8988T (cell line): ENCODE results near the gene CENATAC.
"Not testable (repeated sequence)": the region's sequence is repeated elsewhere in the genome, so short reads cannot be mapped to it uniquely, and the experiment has no call there.

Experiments
- DNase-seq: peaks from one replicate; pipeline ENCODE4 v3.0.0; 2011

Gene CENATAC

DNA sequence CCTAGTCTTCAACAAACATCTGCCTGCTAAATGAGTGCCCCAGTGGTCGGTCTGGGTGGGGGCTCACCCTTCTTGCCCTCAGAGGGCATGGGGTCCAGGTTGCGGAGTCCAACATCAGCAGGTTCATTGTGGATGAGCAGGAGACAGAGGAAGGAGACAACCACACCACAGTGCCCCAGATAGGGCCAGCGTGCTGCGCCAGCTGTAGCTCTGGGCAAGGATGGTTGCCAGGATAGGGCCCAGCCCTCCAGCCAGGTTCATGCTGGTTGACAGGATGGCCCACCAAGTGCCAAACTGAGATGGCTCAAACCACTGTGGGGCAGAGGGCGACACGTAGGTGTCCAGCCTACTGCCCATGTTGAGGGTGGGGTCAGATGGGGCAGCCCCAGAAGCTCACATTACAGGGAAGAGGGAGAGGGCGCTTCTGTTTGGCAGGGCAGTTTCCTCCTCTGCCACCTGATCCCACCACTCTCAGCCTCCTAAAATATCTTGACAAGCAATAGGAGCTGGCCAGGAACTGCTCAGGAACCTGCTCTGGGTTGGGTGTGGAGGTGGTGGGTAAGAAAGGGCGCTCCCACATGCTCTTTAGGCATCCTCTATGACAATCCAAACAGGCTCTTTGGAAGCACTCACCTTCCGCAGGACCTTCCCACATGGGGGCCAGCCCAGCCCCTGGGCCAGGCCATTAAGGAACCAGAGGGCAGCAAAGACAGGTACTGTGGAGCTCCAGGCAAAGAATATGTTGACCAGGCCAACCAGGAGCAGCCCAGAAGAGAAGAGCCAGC lies 29.8 kb downstream of the CENATAC start:
- peak; percentile 7 for DNase-seq

DNA sequence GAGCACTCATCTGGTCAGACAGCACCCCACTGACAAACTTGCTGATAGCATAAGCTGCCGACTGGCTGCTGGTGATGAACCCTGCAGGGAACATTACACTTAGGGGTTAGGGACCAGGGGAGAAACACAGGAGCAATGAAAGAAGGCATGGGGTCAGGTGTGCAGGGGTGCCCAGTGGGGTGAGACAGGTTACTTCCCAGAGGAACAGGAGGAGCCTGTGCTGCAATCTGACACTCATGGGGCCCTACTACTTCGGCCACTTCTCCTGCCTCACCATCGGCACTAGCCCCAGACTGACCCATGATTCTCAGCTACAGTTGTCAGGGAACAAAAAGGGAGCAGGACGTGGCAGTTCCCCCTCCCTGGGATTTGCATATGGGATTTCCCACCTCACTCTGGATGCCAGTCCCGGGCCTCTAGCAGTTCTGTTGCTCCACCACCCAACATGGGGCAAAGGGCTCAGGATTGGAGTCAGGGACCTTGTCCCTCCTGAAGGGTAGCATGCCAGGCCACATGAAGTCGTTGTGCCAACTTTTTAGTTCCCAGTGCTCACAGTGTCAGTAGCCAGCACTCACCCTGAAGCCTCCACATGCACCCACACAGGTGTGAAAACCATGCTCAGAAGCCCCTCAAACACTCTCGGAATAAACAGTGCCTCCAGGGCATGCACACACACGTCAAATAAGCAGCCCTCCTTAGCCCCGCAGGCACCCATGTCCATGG lies 30.6 kb downstream of the CENATAC start:
- DNase-seq, result peak; percentile 8

DNA sequence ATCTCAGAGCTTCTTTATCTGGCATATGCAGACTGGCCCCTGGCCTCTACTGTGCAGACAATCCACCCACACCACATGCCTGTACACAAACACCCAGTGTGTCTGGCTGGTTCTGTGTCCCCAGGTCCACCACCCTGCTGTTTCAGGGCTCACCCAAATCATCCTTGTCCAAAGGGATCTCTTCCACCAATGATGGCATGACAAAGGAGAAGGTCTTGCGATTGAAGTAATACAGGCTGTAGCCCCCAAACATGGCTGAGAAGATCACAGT lies 31.1 kb downstream of the CENATAC start:
- peak; percentile 5 for DNase-seq

DNA sequence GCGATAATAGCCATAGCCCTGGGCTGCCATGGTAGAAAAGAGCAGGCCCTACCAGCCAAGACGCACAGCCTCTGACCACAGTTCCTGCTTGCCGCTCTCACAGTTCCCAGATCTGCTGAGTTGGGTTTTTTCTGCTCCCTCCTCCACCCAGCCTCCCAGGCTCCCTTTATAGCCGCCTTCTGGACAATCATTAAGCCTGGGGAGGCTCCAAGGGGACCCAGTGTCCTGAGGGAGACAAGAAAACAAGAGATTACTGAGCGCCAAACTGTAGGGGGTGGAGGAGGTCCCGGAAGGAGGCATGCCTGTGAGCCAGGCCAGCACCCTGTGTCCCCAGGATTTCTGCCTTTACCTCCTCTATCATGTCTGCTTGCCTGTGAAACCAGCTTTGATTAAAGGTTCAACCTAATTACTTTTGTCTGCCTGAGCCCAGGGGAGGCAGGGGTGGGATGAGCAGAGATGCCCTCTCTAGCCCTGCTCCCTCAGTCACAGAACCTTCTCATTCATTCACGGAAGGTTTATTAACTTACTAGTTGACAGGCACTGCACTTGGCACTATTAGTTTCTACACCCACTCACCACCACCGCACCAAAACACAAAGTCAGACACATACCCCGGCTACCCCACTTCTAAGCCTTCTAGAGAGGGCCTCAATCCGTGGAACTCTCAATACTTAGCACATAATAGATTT lies 31.5 kb downstream of the CENATAC start:
- DNase-seq, result peak; percentile 18

DNA sequence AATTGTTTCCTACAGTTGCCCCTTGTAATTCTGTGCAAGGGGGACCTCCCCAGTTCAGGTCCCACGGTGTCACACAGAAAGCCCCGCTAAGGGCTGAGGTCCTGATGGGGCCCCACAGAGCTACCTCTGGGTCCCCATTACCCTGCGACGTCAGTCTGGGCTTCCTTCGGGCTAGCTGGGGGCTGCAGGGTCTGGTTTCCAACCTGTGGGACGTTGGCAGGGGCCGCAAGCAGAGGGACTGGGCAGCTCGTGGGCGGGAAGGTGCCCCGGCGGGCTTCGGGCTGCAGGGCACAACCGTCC lies 32.0 kb downstream of the CENATAC start:
- no peak for DNase-seq

DNA sequence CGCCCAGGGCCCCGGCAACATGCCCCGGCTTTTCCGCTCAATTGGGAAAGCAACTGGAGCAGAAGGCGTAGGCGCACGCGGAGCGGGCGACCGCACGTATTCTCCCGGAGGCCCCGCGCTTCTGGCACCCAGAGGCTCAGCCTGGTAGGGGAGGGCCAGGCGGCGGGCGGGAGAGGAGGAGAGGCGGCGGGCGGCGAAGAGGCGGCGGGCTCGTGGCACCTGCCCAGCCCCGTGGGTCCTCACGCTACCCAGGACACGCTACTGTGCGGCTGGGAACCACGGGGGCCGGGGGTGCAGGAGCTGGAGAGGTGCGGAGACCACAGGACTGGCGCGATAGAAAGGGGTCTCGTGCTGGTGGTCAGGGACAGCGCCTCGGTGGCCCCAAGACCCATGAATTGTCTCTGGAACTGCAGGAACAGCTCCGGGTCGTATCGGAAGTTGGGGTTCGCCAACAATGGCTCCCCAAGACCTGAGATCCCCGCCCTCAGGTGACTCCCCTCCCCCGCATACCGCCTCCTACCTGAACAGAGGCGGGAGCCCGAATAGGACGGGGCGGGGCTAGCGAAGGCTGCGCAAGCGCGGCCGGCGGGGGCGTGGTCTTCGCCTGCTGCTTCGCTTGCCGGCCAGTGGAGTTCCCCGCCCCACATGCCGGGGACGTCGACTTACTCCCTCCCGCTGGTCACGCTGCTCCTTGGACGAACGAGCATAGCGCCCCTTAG lies 32.5 kb downstream of the CENATAC start, which contains the start of gene SLC37A4:
Gene SLC37A4, minus strand, starts transcription at position 549 of the 719 bp plus-strand sequence.
- DNase-seq, result peak; percentile 96

DNA sequence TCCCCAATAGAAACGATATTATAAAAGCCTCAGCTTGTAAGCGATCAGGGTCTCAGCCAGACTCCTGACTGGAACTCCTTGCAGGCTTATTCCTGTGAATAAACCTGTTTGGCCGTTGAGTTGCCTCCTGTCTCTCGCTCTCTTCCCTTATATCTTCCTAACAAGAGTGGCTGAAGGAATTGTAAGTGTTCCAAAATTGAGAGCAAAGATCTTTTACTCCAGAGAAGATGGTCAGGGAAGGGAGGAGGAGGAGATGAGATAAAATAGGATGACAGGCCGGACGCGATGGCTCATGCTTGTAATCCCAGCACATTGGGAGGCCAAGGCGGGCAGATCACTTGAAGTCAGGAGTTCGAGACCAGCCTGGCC lies 34.0 kb downstream of the CENATAC start:
- no peak for DNase-seq

DNA sequence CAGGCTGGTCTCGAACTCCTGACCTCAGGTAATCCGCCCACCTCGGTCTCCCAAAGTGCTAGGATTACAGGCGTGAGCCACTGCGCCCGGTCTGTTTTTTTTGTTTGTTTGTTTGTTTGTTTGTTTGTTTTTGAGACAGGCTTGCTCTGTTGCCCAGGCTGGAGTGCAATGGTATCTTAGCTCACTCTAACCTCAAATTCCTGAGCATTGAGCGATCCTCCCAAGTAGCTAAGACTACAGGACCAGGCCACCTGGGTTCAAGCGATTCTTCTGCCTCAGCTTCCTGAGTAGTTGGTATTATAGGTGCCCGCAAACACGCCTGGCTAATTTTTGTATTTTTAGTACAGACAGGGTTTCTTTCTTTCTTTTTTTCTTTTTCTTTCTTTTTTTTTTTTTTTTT lies 35.5 kb downstream of the CENATAC start:
- DNase-seq, result not testable (repeated sequence)

DNA sequence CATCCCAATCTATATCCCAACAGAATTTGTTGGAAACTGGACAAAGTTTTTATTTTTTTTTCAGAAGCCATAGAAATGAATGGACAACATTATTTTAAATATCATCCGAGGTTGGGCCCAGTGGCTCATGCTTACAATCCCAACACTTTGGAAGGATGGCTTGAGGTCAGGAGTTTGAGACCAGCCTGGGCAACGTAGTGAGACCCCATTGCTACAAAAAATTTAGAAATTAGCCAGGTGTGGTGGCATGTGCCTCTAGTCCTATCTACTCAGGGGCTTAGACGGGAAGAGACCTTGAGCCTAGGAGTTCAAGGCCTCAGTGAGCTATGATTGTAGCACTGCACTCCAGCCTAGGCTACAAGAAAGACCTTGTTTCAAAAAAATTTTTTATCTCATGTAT lies 36.9 kb downstream of the CENATAC start:
- DNase-seq, result no peak

DNA sequence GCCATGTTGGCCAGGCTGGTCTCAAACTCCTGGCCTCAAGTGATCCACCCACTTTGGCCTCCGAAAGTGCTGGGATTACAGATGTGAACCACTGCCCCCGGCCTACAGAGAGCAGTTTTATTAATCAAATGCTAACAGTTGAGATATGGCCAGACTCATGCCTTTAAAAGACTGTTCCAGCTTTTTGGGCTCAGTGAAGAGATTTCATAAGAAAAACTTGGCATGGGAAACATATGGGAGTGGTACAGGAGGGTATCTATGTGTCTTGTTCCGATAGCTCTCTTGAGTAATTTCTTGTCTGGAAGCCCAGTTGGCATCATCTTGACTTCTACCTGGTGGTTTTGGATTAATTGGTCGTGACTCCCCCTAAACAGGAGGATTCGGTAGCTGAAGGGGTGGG lies 40.9 kb downstream of the CENATAC start:
- no peak for DNase-seq

DNA sequence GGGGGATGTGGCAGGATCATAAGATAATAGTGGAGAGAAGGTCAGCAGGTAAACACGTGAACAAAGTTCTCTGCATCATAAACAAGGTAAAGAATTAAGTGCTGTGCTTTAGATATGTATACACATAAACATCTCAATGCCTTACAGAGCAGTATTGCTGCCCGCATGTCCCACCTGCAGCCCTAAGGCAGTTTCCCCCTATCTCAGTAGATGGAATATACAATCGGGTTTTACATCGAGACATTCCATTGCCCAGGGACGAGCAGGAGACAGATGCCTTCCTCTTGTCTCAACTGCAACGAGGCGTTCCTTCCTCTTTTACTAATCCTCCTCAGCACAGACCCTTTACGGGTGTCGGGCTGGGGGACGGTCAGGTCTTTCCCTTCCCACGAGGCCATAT lies 41.5 kb downstream of the CENATAC start:
- not testable (repeated sequence) for DNase-seq

DNA sequence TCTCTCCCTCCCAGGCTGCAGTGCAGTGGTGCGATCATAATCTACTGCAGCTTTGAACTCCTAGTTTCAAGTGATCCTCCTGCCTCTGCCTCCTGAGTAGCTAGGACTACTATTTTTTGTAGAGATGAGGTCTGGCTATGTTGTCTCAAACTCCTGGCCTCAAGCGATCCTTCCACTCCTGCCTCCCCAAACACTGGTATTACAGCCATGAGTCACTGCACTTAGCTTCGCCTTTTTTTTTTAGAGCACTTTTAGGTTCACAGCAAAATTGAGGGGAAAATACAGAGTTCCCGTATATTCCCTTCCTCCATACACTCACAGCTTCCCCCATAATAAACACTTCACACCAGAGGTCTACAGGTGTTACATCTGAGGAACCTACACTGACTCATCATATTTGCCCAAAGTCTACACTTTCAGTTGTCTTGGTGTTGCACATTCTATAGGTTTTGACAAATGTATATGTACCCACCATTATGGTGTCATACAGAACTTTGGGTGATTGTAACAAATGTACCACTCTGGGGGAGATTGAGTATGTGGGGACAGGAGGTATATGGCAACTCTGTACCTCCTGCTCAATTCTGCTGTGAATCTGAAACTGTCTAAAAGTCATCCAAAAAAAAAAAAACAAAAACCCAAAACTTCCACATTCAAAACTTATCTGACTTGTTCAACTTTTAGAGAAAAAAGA lies 44.0 kb downstream of the CENATAC start:
- no peak for DNase-seq

DNA sequence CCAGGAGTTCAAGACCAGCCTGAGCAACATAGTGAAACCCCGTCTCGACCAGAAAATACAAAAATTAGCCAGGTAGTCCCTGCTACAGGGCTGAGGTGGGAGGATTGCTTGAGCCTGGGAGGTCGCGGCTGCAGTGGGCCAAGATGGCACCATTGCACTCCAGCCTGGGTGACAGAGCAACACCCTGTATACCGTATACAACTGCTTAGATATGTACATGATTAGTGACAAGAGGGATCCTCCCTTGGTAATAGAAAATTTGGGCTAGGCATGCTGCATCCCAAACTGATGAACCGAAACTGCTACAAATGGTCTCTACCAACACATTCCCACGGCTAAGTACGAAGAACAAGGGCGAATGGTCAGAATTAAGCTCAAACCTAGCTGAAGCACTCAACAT lies 45.0 kb downstream of the CENATAC start:
- DNase-seq, result peak; percentile 4

DNA sequence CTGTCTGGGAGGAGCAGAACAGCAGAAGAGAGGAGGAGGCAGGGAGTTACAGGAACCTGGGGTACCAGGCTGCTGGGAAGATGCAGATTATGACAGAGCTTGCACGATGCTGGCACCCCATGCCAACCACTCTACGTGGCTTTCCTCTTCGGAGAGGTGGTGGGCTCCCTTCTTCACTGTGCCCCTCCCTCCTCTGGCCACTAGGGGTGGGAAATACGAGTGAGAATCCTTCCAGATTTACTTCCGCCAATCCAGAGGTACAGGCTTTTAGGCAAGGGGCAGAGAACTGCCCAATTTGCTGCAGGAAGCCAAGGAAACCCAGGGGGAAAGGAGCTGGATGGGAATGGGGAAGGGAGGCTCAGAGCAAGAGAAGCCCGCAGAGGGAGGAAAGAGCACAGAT lies 46.8 kb downstream of the CENATAC start:
- DNase-seq, result peak; percentile 46

DNA sequence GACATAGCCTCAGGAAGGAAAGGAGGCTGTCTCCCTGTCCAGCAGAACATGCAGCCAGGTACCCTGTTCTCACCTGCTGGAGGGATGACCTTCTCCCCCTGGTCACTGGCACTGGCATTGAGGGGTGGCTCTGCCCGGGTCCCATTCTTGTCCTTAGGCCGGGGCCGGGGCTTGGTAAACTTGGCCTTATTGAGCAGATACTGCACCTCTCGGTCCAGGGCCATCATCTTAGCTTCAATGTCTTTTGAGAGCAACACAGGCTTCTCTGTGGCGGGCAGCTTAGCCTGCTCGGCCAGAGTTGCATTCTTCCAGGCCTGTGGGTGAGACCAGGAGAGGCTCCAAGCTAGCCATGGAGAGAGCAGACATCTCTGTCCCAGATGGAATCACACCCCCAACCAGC lies 48.6 kb downstream of the CENATAC start:
- peak; percentile 9 for DNase-seq

DNA sequence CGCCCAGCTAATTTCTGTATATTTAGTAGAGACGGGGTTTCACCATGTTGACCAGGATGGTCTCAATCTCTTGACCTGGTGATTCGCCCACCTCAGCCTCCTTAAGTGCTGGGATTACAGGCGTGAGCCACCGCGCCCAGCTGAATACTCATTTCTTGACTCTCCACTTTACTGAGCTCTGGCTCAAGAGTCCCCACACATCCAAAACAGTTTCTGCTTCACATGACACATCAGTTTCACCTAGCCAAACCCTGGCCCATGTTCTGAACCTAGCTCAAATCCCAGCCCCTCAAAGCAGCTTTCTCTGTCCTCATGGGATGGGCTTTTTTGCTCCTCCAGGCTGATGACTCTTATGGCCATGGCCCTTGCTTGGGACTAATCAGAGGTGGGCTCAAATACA lies 49.3 kb downstream of the CENATAC start:
- DNase-seq, result peak; percentile 2

DNA sequence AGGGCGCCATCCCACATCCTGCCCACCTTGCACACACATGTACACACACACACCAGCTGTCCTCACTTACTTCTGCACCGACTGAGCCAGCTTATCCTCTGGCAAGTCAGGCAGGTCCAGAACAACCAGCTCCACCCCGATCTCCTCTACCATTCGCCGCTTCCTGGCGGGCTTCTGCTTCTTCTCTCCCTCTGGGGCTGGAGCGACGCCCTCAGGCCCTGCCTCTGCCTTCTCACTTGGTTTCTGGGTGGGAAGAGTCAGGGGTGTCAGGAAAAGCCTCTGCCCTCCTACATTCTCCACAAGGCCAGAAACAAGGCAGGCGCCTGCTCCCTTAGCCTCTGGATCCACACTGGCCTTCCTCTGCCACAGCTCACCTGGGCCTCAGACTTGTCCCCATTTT lies 50.7 kb downstream of the CENATAC start:
- no peak for DNase-seq

DNA sequence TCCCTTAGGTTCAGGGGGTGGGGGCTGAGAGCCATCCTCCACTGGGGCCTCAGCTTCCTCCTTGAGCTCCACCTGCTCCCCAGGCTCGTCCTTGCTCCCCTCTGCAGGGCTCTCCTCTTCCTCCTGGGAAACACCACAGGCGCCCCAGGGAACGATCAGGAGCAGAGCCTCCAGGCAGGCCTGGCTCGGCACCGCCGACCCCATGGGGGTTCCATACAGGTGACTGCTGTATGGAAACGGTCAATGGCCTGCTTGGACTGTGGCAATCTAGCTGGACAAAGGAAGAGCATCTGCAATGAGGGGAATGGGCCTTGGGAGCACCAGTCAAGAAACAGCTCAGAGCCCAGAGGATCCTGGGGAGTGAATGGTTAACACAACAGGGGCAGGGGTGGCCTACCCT lies 51.1 kb downstream of the CENATAC start:
- no peak for DNase-seq

DNA sequence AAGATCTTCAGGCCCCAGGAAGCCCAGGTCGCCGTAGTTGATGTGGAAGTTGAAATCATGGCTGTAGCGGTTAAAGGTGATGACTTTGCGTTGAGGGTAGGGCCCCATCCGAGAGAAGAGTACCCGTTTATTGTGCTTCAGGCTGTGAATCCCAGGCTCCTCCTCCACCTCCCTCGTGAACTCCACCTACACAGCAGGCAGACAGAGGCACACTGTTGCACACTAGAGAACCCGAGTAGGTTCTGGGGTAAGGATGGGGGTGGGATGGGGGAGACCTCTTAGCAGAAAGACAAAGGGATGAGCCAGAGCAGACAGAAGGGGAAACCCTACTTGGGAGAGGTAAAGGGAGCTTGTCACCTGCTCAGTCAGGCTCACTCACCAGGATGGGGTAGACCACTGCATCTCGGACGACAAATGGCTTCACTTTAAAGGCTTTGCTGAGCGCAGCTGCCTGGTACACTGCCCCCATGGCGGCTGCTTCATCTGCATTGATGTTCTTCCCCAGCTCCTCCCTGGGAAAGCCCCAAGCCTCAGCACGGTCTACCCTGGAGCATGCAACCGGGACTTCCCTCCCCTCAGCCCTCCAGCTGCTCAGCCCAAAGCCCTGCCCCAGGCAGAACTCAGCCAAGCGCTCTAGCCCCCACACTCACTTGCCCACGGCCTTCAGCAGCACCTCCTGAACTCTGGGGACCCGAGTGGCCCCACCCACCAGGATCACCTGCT lies 53.7 kb downstream of the CENATAC start:
- DNase-seq, result peak; percentile 11

DNA sequence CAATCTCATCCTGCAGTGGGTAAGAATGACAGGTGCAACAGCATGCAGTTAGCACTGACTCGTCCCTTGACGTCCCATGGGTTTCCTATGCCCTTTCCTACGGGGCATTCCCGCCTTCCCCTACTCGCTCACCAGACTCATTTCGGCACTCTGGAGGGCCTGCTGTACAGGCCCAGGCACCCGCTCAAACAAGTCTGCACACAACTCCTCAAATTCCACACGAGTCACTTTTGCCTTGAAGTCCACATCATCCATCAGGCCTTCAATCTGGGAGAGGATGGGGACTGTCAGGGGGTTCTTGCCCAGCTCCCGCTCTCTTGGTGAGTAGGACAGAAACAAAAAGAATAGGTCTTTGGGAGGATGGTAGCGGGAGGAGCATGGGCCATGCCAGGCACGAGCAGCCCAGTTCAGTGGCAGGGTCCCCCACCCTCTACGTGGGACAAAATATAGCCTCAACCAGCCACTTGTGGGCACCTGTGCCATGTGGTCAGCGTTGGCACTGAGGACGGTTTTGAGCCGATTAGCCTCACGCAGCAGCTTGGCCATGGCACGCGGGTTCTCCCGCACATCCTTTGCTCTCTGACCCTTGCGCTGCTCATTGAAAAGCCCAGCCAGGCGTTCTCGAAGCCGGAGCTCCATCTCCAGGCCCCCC lies 54.4 kb downstream of the CENATAC start:
- peak; percentile 6 for DNase-seq

DNA sequence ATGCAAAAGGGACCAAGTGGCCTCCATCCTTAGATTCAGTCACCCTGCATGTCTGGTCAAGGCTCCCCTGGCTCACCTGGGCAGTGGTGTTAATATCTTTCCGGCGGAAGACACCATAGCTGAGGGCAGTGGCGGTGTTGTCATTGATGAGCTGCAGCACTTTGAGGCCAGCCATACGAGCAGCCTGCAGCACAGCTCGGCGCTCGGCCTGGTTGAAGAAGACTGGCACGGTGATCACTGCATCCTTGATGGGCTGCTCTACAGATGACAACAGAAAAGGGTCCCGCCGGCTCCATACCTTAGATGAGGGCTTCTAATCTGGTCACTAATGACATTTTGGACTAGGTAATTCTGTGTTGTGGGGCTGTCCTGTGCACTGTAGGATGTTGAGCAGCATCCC lies 56.5 kb downstream of the CENATAC start:
- no peak for DNase-seq

DNA sequence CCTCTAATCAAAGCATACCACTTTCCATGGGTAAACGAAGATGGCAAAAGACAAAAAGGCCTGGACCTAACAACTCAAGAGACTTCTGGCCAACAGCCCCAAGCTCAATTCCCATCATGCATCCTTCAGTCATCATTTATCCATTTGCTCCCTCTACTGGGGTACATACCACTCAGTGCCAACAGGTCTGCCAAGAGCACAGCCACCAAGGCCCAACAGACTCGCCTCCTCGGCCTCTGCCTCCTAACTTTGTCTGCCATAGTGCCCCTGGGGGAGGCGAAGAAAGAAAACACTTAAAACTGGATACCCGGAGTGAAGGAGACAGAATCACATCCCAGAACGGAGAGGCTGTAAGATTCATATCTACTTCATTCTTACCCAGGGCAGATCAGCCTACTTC lies 58.0 kb downstream of the CENATAC start:
- DNase-seq, result peak; percentile 68
